Neural cell (in vitro differentiated cells): ENCODE data around the gene NDUFS5. TPM values are rescaled to one million over a fixed set of nuclear protein-coding genes. Genes with fewer than 3 reads are reported as not detected.

Source experiments
- H2AFZ ChIP-seq: fragments of 200-600, 300-800 bp; sonication (generic), shearing (Covaris generic); 2 replicates; pipeline ENCODE4 v1.6.0; 2014; ENCODE audit warnings: low read depth, mild to moderate bottlenecking, antibody characterized with exemption, low read length, moderate library complexity
- H3F3A ChIP-seq: fragments of 200-600 bp; shearing (Covaris generic); 2 replicates; pipeline ENCODE4 v1.6.1; 2016; ENCODE audit warnings: mild to moderate bottlenecking, moderate library complexity, mixed read lengths, antibody characterized with exemption, low read length; ENCODE audit not compliant: insufficient read depth, poor library complexity, severe bottlenecking
- H3K27ac ChIP-seq: fragments of 200-600, 300-800 bp; sonication (generic), shearing (Covaris generic); 2 replicates; pipeline ENCODE4 v1.5.1; 2014; ENCODE audit warnings: mild to moderate bottlenecking, low read length, moderate library complexity
- H3K27me3 ChIP-seq: fragments of 300-800, 200-600 bp; sonication (generic), shearing (Covaris generic); 2 replicates; pipeline ENCODE4 v1.6.0; 2014; ENCODE audit warnings: mild to moderate bottlenecking, low read depth, low read length, moderate library complexity; ENCODE audit not compliant: insufficient read depth
- H3K36me3 ChIP-seq: fragments of 300-800, 200-600 bp; sonication (generic), shearing (Covaris generic); 2 replicates; pipeline ENCODE4 v1.5.1; 2014; ENCODE audit warnings: mild to moderate bottlenecking, antibody characterized with exemption, low read length, moderate library complexity; ENCODE audit not compliant: insufficient read depth
- H3K4me2 ChIP-seq: fragments of 300-800, 200-600 bp; sonication (generic), shearing (Covaris generic); 2 replicates; pipeline ENCODE4 v1.6.0; 2014; ENCODE audit warnings: mild to moderate bottlenecking, low read length
- H3K4me3 ChIP-seq: fragments of 300-800, 200-600 bp; sonication (generic), shearing (Covaris generic); 2 replicates; pipeline ENCODE4 v1.5.1; 2014; ENCODE audit warnings: mild to moderate bottlenecking, low read length, moderate library complexity
- H3K79me2 ChIP-seq: fragments of 200-600 bp; shearing (Covaris generic); replicated peaks from 2 replicates; pipeline ENCODE4 v1.6.0; 2014; ENCODE audit warnings: mild to moderate bottlenecking, low read length, moderate library complexity; ENCODE audit not compliant: insufficient read depth
- H3K9ac ChIP-seq: fragments of 300-800, 200-600 bp; sonication (generic), shearing (Covaris generic); 2 replicates; pipeline ENCODE4 v1.6.1; 2016; ENCODE audit warnings: mild to moderate bottlenecking, low read length, mixed read lengths
- H3K9me2 ChIP-seq: fragments of 200-600 bp; shearing (Covaris generic); 2 replicates; pipeline ENCODE4 v1.6.1; 2016; ENCODE audit warnings: mild to moderate bottlenecking, low read length, mixed read lengths; ENCODE audit not compliant: insufficient read depth
- H3K9me3 ChIP-seq: fragments of 200-600, 300-800 bp; sonication (generic), shearing (Covaris generic); 2 replicates; pipeline ENCODE4 v1.6.1; 2016; ENCODE audit warnings: mild to moderate bottlenecking, mixed run types, low read length, moderate library complexity, mixed read lengths
- H4K20me1 ChIP-seq: fragments of 200-600 bp; shearing (Covaris generic); 2 replicates; pipeline ENCODE4 v1.6.1; 2016; ENCODE audit warnings: mild to moderate bottlenecking, mixed run types; ENCODE audit not compliant: insufficient read depth
- EP300 ChIP-seq: fragments of 450-650 bp; conservative IDR thresholded peaks from 2 replicates; pipeline ENCODE4 v1.6.1; 2014; ENCODE audit warnings: antibody characterized with exemption, mild to moderate bottlenecking, moderate library complexity; ENCODE audit not compliant: poor library complexity, severe bottlenecking
- EZH2 ChIP-seq: fragments of 200-600, 300-800 bp; shearing (Covaris generic), sonication (generic); IDR thresholded peaks from 2 replicates; pipeline ENCODE4 v1.6.1; 2014; ENCODE audit warnings: antibody characterized with exemption, low read length, borderline replicate concordance, mild to moderate bottlenecking; ENCODE audit not compliant: insufficient read depth, poor library complexity, severe bottlenecking
- MXI1 ChIP-seq: fragments of 450-650 bp; conservative IDR thresholded peaks from 2 replicates; pipeline ENCODE4 v1.6.1; 2014; ENCODE audit warnings: antibody characterized with exemption, mild to moderate bottlenecking; ENCODE audit not compliant: poor library complexity, severe bottlenecking
- POLR2AphosphoS5 ChIP-seq: IDR thresholded peaks from 2 replicates; pipeline ENCODE4 v1.6.1; 2012
- RAD21 ChIP-seq: fragments of 450-650 bp; conservative IDR thresholded peaks from 2 replicates; pipeline ENCODE4 v1.6.1; 2014; ENCODE audit warnings: antibody characterized with exemption, mild to moderate bottlenecking, moderate library complexity
- SMC3 ChIP-seq: fragments of 450-650 bp; conservative IDR thresholded peaks from 2 replicates; pipeline ENCODE4 v1.6.1; 2014; ENCODE audit warnings: antibody characterized with exemption, mild to moderate bottlenecking, moderate library complexity; ENCODE audit not compliant: poor library complexity
- TAF1 ChIP-seq: IDR thresholded peaks from 2 replicates; pipeline ENCODE4 v1.6.1; 2012; ENCODE audit warnings: low read depth
- polyA plus RNA-seq: library from polyadenylated mRNA; depleted of rRNA; stranded (reverse); fragments of >200 nt; gene quantifications from 2 replicates; pipeline ENCODE4 v1.2.3, GENCODE V29; 2014
- TF ChIP-seq, protein P1 (sequence below): IDR thresholded peaks from 2 replicates; pipeline ENCODE4 v1.6.1; 2012; ENCODE audit warnings: borderline replicate concordance
- TF ChIP-seq, protein P2 (sequence below): fragments of 450-650 bp; IDR thresholded peaks from 2 replicates; pipeline ENCODE4 v1.5.1; 2014; ENCODE audit warnings: antibody characterized with exemption, mild to moderate bottlenecking, moderate library complexity; ENCODE audit not compliant: poor library complexity, severe bottlenecking

The NDUFS5 gene
- polyA plus RNA-seq, 1 donor from 2014 or later: 1,398 TPM

DNA sequence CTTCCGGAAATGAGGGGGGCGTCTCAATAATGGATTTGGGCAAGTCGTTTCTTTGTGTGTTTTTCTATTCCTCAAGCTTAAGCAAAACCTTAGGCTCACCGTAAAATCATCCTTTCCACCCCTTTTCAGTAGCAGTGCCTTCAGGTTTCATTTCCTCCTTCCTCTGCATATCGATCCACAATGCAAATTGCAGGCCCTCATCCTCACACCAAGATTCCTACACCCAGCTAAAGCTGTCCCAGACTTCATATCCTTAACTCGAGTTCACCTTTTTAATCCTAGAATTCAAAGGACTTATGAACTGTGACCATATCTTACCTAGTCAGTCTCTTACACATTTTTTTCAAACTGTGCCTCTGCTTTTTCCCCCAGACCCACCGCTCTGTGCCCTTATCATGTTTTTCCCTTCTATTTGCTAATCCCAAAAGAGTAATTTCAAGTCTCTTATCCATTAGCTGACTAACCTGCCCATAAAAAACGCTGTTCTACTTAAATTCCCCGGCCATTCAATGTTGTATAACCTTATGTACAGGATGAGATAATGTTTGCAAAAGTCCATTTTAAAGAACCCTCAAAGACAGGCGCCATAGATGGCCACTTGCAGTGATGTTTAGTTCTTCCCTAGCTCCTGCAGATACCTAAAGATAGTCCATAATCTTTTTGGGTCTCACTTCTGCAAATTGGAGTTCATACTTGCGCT lies 33.6 kb upstream of the NDUFS5 start:
- H3F3A ChIP-seq: peaks cover 7% of the 10 kb centered on the region
- peak overlapping the region; percentile 82 for H3K4me2 ChIP-seq
- H3K27me3 ChIP-seq: no peaks in the 10 kb centered on the region
- H3K79me2 ChIP-seq: peaks cover 62% of the 10 kb centered on the region
- H3K36me3 ChIP-seq: no peaks in the 10 kb centered on the region
- H2AFZ ChIP-seq: no peak overlapping the region
- H3K9me3 ChIP-seq: no peaks in the 10 kb centered on the region
- H3K9ac ChIP-seq: peak overlapping the region; percentile 92
- peaks cover 7% of the 10 kb centered on the region for H4K20me1 ChIP-seq
- peak overlapping the region; percentile 93 for H3K27ac ChIP-seq
- H3K9me2 ChIP-seq: no peaks in the 10 kb centered on the region
- peak overlapping the region; percentile 72 for H3K4me3 ChIP-seq
- TF ChIP-seq SMC3 (peak; percentile 12), POLR2AphosphoS5 (no peak)

DNA sequence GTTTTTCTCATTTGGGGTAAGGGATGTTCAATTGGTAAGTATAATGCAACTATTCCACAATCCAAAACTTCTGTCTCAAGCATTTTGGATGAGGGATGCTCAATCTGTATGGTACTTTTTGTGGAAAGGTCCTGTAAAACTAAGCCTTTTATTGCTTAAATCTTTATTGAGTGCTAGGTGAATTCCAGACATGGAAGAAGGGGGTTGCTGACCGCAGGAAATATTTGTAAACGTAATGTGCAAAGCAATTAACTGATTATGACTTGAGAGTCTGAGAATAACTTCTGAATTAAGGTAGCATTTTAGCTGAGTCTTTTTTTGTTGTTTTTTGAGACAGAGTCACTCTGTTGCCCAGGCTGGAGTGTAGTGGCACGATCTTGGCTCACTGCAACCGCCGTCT lies 32.0 kb upstream of the NDUFS5 start:
- H3K36me3 ChIP-seq: no peaks in the 10 kb centered on the region
- H3K79me2 ChIP-seq: peaks cover 74% of the 10 kb centered on the region
- peaks cover 7% of the 10 kb centered on the region for H3F3A ChIP-seq
- TF ChIP-seq RAD21 (no peak), EP300 (no peak), TAF1 (no peak), EZH2 (no peak), MXI1 (no peak), SMC3 (no peak), POLR2AphosphoS5 (no peak)
- TF ChIP-seq, protein P1, sequence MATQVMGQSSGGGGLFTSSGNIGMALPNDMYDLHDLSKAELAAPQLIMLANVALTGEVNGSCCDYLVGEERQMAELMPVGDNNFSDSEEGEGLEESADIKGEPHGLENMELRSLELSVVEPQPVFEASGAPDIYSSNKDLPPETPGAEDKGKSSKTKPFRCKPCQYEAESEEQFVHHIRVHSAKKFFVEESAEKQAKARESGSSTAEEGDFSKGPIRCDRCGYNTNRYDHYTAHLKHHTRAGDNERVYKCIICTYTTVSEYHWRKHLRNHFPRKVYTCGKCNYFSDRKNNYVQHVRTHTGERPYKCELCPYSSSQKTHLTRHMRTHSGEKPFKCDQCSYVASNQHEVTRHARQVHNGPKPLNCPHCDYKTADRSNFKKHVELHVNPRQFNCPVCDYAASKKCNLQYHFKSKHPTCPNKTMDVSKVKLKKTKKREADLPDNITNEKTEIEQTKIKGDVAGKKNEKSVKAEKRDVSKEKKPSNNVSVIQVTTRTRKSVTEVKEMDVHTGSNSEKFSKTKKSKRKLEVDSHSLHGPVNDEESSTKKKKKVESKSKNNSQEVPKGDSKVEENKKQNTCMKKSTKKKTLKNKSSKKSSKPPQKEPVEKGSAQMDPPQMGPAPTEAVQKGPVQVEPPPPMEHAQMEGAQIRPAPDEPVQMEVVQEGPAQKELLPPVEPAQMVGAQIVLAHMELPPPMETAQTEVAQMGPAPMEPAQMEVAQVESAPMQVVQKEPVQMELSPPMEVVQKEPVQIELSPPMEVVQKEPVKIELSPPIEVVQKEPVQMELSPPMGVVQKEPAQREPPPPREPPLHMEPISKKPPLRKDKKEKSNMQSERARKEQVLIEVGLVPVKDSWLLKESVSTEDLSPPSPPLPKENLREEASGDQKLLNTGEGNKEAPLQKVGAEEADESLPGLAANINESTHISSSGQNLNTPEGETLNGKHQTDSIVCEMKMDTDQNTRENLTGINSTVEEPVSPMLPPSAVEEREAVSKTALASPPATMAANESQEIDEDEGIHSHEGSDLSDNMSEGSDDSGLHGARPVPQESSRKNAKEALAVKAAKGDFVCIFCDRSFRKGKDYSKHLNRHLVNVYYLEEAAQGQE: no peak
- TF ChIP-seq, protein P2, sequence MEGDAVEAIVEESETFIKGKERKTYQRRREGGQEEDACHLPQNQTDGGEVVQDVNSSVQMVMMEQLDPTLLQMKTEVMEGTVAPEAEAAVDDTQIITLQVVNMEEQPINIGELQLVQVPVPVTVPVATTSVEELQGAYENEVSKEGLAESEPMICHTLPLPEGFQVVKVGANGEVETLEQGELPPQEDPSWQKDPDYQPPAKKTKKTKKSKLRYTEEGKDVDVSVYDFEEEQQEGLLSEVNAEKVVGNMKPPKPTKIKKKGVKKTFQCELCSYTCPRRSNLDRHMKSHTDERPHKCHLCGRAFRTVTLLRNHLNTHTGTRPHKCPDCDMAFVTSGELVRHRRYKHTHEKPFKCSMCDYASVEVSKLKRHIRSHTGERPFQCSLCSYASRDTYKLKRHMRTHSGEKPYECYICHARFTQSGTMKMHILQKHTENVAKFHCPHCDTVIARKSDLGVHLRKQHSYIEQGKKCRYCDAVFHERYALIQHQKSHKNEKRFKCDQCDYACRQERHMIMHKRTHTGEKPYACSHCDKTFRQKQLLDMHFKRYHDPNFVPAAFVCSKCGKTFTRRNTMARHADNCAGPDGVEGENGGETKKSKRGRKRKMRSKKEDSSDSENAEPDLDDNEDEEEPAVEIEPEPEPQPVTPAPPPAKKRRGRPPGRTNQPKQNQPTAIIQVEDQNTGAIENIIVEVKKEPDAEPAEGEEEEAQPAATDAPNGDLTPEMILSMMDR: no peak
- no peaks in the 10 kb centered on the region for H3K9me3 ChIP-seq
- H3K4me2 ChIP-seq: no peak overlapping the region
- H3K9ac ChIP-seq: no peak overlapping the region
- peaks cover 7% of the 10 kb centered on the region for H4K20me1 ChIP-seq
- H3K9me2 ChIP-seq: no peaks in the 10 kb centered on the region
- no peak overlapping the region for H3K4me3 ChIP-seq
- H3K27ac ChIP-seq: no peak overlapping the region
- no peak overlapping the region for H2AFZ ChIP-seq
- no peaks in the 10 kb centered on the region for H3K27me3 ChIP-seq
